ENCODE measurements around the gene ING4.

- TF ChIP-seq CTCF (conservative IDR thresholded peaks at IDR 0.05) (no peak), ZFX (IDR thresholded peaks at IDR 0.05) (no peak)
Measured at GRCh38 chr12:6641131-6641530, 21.8 kb downstream of the ING4 start.

Measured in C4-2B (cell line).